Measurements from ENCODE around the gene SMAD6. TPM values are rescaled to one million over a fixed set of nuclear protein-coding genes. Genes with fewer than 3 reads are reported as not detected.
A peak's percentile ranks its signal among the peaks of the same experiment; 100 is the strongest.

Gene SMAD6
- total and polyA plus RNA-seq, 9 of the 15 experiments (the other 6 are each of a cell fraction or from before 2014, with no cell fraction given): 0.10 to 15.5 (median 3.7) TPM

DNA sequence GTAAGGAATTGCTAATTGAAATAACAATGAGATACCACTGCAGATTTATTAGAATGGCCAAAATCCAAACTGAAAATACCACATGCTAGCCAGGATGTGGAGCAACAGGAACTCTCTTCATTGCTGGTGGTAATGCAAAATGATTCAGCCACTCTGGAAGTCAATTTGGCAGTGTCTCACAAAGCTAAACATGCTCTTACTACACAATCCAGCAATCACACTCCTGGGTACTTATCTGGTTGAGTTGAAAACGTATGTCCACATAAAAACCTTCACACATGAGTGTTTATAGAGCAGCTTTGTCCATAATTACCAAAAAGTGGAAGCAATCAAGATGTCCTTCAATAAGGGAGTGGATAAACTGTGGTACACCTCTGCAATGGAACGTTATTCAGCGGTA, 113.3 kb downstream of the SMAD6 start:
- no peak overlapping the region for H3K27ac ChIP-seq (ENCODE audit: extremely low read depth, low read depth, low read length)
- no peak for FAIRE-seq
- CTCF ChIA-PET (ENCODE audit: low intra/inter-chr PET ratio): no interaction called here

More for the DNA sequence above, 113.3 kb downstream of the SMAD6 start:
- no peak overlapping the region for H3K4me3 ChIP-seq
- no TSS peak for BruUV-seq (replicated peaks)
- 0 out of 2 replicates have a peak, but pooled peaks cover 1% of the 10 kb centered on the region for H3K9me3 ChIP-seq (replicated peaks; ENCODE audit: control insufficient read depth, insufficient read depth, low read depth, low read length)
- no peak overlapping the region for H3K9ac ChIP-seq (ENCODE audit: insufficient read depth in 1 of 2, low read depth in 2 of 2, low read length in 2 of 2)
- no peaks in the 10 kb centered on the region for H3K79me2 ChIP-seq (ENCODE audit: control insufficient read depth, insufficient read depth, low read length)
- WGBS (ENCODE audit: insufficient coverage, low coverage, missing lambda C conversion rate): 18% methylated on average over 3 of the region's 3 CpGs
- no peaks in the 10 kb centered on the region for H3K9me1 ChIP-seq (ENCODE audit: control insufficient read depth, insufficient read depth, low read length)
- in situ Hi-C loops (cut with MboI): no loop called here
- H2AFZ ChIP-seq (ENCODE audit: low read depth, low read length): peak overlapping the region; percentile 35; the same call in 1 of the 2 replicates
- no peaks in the 10 kb centered on the region; a peak in 1 of 5 replicates for H3K4me1 ChIP-seq (replicated peaks in 1 of 2; ENCODE audit: control insufficient read depth in 2 of 2, insufficient read depth in 2 of 2, low read length in 2 of 2)
- no peak for ATAC-seq
- no peak for DNase-seq (ENCODE audit: extremely low read depth in 1 of 4, low spot score in 3 of 4)
- no peaks in the 10 kb centered on the region; the same call in 1 of the 2 replicates for H4K20me1 ChIP-seq (replicated peaks; ENCODE audit: control insufficient read depth, insufficient read depth, low read length)
- intact Hi-C loops (cut with micrococcal nuclease): no loop called here
- H3K27me3 ChIP-seq (ENCODE audit: control insufficient read depth in 2 of 2, insufficient read depth in 2 of 2, low read length in 2 of 2): peaks cover 3 to 5% of the 10 kb centered on the region in 2 experiments; a peak in 2 of 5 replicates
- H3K4me2 ChIP-seq (ENCODE audit: insufficient read depth, low read length): no peak overlapping the region
- POLR2A ChIA-PET: interaction anchor here (0.7 to 1.6 kb wide), 2 partner anchors 8 to 10 kb away, joined by 3 to 6 read pairs; no protein-coding TSS in a partner anchor
- H3K36me3 ChIP-seq (ENCODE audit: control insufficient read depth, insufficient read depth, low read length): no peaks in the 10 kb centered on the region
- TF ChIP-seq ZKSCAN1 (IDR thresholded peaks at IDR 0.05; ENCODE audit: low read depth, low read length) (no peak), YBX1 (IDR thresholded peaks at IDR 0.05) (no peak), SMARCB1 (IDR thresholded peaks at IDR 0.05; ENCODE audit: insufficient read length, low read depth) (no peak), POLR2AphosphoS2 (IDR thresholded peaks at IDR 0.05; ENCODE audit: low read length) (no peak), MCM7 (IDR thresholded peaks at IDR 0.05) (no peak), NUFIP1 (IDR thresholded peaks at IDR 0.05; ENCODE audit: partially characterized antibody) (no peak), HBP1 (CRISPR knock-in tag; IDR thresholded peaks at IDR 0.05) (no peak), ESRRA (IDR thresholded peaks at IDR 0.05; ENCODE audit: borderline replicate concordance, low read depth) (no peak), PYGO2 (tag; IDR thresholded peaks at IDR 0.05) (no peak)
- TF ChIP-seq, protein P1, sequence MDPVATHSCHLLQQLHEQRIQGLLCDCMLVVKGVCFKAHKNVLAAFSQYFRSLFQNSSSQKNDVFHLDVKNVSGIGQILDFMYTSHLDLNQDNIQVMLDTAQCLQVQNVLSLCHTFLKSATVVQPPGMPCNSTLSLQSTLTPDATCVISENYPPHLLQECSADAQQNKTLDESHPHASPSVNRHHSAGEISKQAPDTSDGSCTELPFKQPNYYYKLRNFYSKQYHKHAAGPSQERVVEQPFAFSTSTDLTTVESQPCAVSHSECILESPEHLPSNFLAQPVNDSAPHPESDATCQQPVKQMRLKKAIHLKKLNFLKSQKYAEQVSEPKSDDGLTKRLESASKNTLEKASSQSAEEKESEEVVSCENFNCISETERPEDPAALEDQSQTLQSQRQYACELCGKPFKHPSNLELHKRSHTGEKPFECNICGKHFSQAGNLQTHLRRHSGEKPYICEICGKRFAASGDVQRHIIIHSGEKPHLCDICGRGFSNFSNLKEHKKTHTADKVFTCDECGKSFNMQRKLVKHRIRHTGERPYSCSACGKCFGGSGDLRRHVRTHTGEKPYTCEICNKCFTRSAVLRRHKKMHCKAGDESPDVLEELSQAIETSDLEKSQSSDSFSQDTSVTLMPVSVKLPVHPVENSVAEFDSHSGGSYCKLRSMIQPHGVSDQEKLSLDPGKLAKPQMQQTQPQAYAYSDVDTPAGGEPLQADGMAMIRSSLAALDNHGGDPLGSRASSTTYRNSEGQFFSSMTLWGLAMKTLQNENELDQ (CRISPR knock-in tag; IDR thresholded peaks at IDR 0.05; ENCODE audit: borderline replicate concordance): no peak

Measured in K562 (cell line).